ENCODE measurements around the gene GPATCH3. TPM values are rescaled to one million over a fixed set of nuclear protein-coding genes. Genes with fewer than 3 reads are reported as not detected.
"Not testable (repeated sequence)": the region's sequence is repeated elsewhere in the genome, so short reads cannot be mapped to it uniquely, and the experiment has no call there.

Gene GPATCH3
- total RNA-seq = 1 to 10 TPM; 7.1 to 9.2 TPM
- long read RNA-seq, donor 1, transcript GPATCH3-201 (7 exons, 2,123 nt) = major isoform, 5 of 7 reads
- long read RNA-seq, donor 1, partial matches to known transcripts = 2 of 7 reads
- long read RNA-seq, donor 1, other reads (novel, unspliced or antisense) = 0 of 7 reads
- long read RNA-seq, donor 2, transcript GPATCH3-201 (7 exons, 2,123 nt) = major isoform, 27 of 40 reads
- long read RNA-seq, donor 2, partial matches to known transcripts = 4 of 40 reads
- long read RNA-seq, donor 2, other reads (novel, unspliced or antisense) = 9 of 40 reads

GRCh38 chr1:26900001-26900814 is at the start of gene GPATCH3:
TSS of gene GPATCH3 (minus strand) at chr1:26900467. CDS start at chr1:26900442, 25 bp downstream.
- peak; percentile 97 for DNase-seq (ENCODE audit: low spot score)
- intact Hi-C loops (cut with DNase I) = no loop called here

GRCh38 chr1:26949926-26950319 is 49.7 kb upstream of the GPATCH3 start:
- intact Hi-C loops (cut with DNase I) = no loop called here
- DNase-seq (ENCODE audit: low spot score) = no peak

GRCh38 chr1:26949266-26949925 is 49.1 kb upstream of the GPATCH3 start:
- intact Hi-C loops (cut with DNase I) = no loop called here
- no peak for DNase-seq (ENCODE audit: low spot score)

- DNase-seq (ENCODE audit: low spot score); intact Hi-C loops (cut with DNase I): not testable (repeated sequence)
These were observed 48.4 kb upstream of the GPATCH3 start for GRCh38 chr1:26948725-26949057.

- peak; percentile 34 for DNase-seq (ENCODE audit: low spot score)
- intact Hi-C loops (cut with DNase I) = no loop called here
These were observed 46.0 kb upstream of the GPATCH3 start for GRCh38 chr1:26946270-26946669.

- peak; percentile 37 for DNase-seq (ENCODE audit: low spot score)
- intact Hi-C loops (cut with DNase I) = no loop called here
These were observed 45.5 kb upstream of the GPATCH3 start for GRCh38 chr1:26945728-26946127.

GRCh38 chr1:26945138-26945537 is 44.9 kb upstream of the GPATCH3 start:
- intact Hi-C loops (cut with DNase I) = no loop called here
- DNase-seq (ENCODE audit: low spot score) = no peak

- intact Hi-C loops (cut with DNase I) = no loop called here
These were observed 42.4 kb upstream of the GPATCH3 start for GRCh38 chr1:26942656-26943055.

GRCh38 chr1:26941311-26941710 is 41.0 kb upstream of the GPATCH3 start:
- DNase-seq (ENCODE audit: low spot score) = no peak
- intact Hi-C loops (cut with DNase I) = no loop called here

More at GRCh38 chr1:26942656-26943055, 42.4 kb upstream of the GPATCH3 start:
- no peak for DNase-seq (ENCODE audit: low spot score)

- intact Hi-C loops (cut with DNase I) = no loop called here
- DNase-seq (ENCODE audit: low spot score) = no peak
These were observed 38.4 kb upstream of the GPATCH3 start for GRCh38 chr1:26938659-26939025.

- intact Hi-C loops (cut with DNase I) = no loop called here
- no peak for DNase-seq (ENCODE audit: low spot score)
These were observed 37.9 kb upstream of the GPATCH3 start for GRCh38 chr1:26938004-26938658.

- intact Hi-C loops (cut with DNase I) = no loop called here
- no peak for DNase-seq (ENCODE audit: low spot score)
These were observed 36.6 kb upstream of the GPATCH3 start for GRCh38 chr1:26936823-26937222.

- DNase-seq (ENCODE audit: low spot score) = no peak
- intact Hi-C loops (cut with DNase I) = no loop called here
These were observed 32.3 kb upstream of the GPATCH3 start for GRCh38 chr1:26932531-26932930.

- intact Hi-C loops (cut with DNase I) = no loop called here
These were observed 23.4 kb upstream of the GPATCH3 start for GRCh38 chr1:26923711-26924110.

GRCh38 chr1:26922901-26923300 is 22.6 kb upstream of the GPATCH3 start:
- intact Hi-C loops (cut with DNase I) = no loop called here
- DNase-seq (ENCODE audit: low spot score) = no peak

More at GRCh38 chr1:26923711-26924110, 23.4 kb upstream of the GPATCH3 start:
- DNase-seq (ENCODE audit: low spot score) = no peak

- DNase-seq (ENCODE audit: low spot score) = no peak
- intact Hi-C loops (cut with DNase I) = no loop called here
These were observed 22.1 kb upstream of the GPATCH3 start for GRCh38 chr1:26922431-26922729.

GRCh38 chr1:26921540-26922430 is 21.5 kb upstream of the GPATCH3 start, which contains the start of gene NUDC:
TSS of gene NUDC (plus strand) at chr1:26921743. CDS start at chr1:26921849, 106 bp downstream.
- intact Hi-C loops (cut with DNase I) = no loop called here
- peak; percentile 99 for DNase-seq (ENCODE audit: low spot score)

- no peak for DNase-seq (ENCODE audit: low spot score)
These were observed 20.9 kb upstream of the GPATCH3 start for GRCh38 chr1:26921126-26921539.

More at GRCh38 chr1:26921126-26921539, 20.9 kb upstream of the GPATCH3 start:
- intact Hi-C loops (cut with DNase I) = no loop called here
